ENCODE data around the gene RNFT2.

DNA sequence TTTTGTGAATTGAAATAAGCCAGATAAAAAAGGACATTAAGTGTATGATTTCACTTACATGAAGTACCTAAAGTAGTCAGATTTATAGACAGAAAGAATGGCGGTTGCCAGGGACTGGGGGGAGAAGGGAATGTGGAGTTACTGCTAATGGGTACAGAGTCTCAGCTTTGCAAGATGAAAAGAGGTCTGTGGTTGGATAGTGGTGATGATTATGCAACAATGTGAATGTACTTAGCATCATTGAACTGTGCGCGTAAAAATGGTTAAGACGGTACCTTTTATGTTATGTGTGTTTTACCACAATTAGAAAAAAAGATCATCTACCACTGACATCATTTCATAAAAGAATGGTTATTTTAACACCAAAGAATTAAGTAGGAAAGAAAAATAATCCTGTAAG lies 35.9 kb downstream of the RNFT2 start:
- TF ChIP-seq CTCF (IDR thresholded peaks at IDR 0.05), result no peak
- no peak for TF ChIP-seq POLR2A (IDR thresholded peaks at IDR 0.05)
- no peak for TF ChIP-seq POLR2AphosphoS5 (IDR thresholded peaks at IDR 0.05)
